Stimulated activated CD8-positive, alpha-beta memory T cell treated with anti-CD3 and anti-CD28 coated beads, Interleukin-4, amount 100 ng/mL, for 48 hours (primary cell): ENCODE data around the gene ACOT2.
"Not testable (repeated sequence)": the region's sequence is repeated elsewhere in the genome, so short reads cannot be mapped to it uniquely, and the experiment has no call there.

Experiments used
- DNase-seq: peaks from one replicate; pipeline ENCODE4 v3.0.0-alpha.2; 2020

The ACOT2 gene

DNA sequence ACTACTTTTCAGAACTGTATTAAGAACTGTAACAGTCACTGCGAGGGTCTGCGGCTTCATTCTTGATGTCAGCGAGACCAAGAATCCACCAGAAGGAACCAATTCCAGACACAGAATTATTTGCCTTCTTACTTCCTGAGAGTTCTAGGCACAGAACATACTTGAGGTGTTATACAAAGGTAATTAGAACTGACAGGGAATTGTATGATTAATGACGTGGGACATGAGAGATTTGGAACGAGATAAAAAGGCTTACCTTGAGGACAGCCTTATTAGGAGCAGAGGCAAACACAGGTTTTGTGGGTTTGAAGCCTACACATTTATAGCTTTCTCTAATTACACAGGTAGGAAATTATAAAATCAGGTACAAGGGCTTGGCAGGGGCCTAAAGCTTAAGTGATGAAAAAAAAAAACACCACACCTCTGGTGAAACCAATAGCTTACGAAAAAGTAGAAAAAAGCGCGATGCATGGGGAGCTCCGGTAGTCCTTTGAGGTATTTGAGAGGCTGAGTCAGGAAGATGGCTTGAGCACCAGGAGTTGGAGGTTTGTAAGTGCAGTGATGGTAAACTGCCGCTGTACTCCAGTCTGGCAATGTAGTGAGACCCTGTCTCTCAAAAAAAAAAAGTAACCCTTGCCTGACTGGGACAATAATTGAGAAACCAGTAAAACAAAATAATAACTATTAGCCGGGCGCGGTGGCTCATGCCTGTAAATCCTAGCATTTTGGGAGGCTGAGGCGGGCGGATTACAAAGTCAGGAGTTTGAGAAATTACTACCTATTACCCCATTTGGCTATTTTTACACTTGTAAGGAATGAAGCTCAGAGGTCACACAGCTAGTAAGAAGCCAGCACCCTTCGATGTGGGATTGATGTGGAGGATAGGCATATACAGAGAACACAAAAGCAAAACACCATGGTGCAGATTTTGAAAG, 795 bp upstream of the ACOT2 start:
- peak; percentile 43 for DNase-seq

DNA sequence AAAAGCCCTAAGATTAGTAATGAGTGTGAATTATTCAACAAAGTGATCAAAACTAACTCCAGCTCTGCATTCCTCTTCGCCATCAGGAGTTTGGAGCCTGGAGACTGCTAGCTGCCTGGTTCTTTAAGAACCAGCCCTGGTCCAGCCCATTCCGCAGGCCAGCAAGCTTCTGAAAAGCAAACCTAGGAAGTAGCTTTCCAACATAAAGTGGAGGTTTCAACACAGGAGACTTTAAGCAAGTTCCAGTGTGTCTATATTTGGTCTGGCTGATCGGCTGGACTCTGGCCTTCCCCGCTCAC, 178 bp upstream of the ACOT2 start:
- DNase-seq: not testable (repeated sequence)

DNA sequence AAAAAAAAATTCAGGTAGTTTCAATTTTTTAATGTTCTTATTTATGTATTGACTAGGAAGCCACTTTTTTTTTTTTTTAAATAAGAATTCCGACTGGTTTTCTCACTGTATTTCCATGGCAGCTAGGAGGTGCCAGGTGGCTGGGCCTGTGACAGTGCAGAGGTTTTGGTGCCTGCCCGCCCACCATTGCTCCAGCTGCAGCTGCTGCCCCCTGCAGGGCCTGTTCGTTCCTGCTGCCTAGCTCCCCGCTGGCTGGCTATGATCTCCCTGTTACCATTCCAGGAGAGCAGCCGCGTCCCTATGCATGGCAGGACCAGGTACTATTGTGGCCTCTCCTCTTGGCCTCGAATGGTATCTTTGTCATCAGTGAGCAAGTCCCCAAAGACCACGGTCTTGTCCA, 1.9 kb downstream of the ACOT2 start:
- DNase-seq: peak; percentile 79

DNA sequence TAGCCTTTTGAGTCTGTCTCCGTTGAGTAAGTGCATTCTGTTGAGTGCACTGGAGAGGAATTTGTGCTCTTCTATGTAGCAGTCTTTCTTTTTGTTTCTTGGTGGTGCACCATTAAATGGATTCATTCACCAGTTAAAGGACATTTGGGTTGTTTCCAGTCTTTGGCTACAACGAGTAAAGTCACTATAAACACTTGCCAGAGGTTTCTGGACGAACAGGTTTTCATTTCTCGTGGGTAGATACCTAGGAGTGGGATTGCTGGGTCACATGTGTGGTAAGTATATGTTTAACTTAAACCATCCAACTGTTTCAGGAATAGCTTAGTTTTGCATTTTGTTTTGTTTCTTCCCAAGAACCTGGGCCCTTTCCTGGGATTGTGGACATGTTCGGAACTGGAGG, 4.0 kb downstream of the ACOT2 start:
- not testable (repeated sequence) for DNase-seq

DNA sequence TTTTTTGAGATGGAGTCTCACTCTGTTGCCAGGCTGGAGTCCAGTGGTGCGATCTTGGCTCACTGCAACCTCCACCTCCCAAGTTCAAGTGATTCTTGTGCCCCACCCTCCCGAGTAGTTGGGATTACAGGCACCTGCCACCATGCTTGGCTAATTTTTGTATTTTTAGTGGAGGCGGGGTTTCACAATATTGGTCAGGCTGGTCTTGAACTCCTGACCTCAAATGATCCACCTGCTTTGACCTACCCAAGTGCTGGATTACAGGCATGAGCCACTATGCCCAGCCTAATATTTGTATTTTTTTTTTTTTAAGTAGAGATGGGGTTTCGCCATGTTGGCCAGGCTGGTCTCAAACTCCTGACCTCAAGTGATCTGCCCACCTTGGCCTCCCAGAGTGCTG, 4.7 kb downstream of the ACOT2 start:
- DNase-seq: not testable (repeated sequence)

DNA sequence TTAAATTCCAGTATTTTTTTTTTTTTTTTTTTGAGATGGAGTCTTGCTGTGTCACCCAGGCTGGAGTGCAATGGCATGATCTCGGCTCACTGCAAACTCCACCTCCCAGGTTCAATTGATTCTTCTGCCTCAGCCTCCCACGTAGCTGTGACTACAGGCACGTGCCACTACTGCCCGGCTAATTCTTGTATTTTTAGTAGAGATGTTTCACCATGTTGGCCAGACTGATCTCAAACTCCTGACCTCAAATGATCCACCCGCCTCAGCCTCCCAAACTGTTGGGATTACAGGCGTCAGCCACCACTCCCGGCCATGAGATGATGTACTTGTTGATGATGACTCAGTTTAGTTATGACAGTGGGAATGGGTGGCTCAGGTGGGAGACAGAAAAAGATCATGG, 5.2 kb downstream of the ACOT2 start:
- DNase-seq: not testable (repeated sequence)

DNA sequence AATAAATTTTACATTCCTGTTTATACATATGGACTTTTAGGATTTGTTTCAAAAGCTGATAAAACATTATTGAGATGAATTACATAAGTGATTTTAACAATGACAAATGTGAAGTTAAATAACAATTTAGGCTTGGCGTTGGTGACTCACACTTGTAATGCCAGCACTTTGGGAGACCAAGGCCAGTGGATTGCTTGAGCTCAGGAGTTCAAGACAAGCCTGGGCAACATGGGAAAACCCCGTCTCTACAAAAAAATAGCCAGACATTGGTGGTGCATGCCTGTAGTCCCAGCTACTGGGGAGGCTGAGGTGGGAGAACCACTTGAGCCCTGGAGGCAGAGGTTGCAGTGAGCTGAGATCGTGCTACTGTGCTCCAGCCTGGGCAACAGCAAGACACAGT, 7.4 kb downstream of the ACOT2 start:
- no peak for DNase-seq

DNA sequence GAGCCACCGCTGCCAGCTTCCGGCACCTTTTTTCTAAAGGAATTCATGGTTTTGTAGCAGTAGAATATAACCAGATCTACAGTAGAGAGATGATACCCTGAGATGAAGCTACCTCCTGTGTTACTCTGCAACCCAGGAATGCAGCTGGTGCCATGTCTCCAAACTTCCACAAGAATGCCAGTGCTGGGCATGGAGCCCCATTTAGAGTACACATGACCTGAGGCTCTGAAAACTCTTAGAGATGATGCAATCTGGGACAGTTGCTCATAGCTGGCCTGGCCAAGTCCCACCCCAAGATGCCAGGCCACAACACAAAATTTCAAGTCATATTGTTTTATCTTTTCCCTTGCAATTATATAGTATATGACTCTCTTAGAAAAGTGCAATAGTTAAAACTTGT, 8.2 kb downstream of the ACOT2 start:
- not testable (repeated sequence) for DNase-seq

DNA sequence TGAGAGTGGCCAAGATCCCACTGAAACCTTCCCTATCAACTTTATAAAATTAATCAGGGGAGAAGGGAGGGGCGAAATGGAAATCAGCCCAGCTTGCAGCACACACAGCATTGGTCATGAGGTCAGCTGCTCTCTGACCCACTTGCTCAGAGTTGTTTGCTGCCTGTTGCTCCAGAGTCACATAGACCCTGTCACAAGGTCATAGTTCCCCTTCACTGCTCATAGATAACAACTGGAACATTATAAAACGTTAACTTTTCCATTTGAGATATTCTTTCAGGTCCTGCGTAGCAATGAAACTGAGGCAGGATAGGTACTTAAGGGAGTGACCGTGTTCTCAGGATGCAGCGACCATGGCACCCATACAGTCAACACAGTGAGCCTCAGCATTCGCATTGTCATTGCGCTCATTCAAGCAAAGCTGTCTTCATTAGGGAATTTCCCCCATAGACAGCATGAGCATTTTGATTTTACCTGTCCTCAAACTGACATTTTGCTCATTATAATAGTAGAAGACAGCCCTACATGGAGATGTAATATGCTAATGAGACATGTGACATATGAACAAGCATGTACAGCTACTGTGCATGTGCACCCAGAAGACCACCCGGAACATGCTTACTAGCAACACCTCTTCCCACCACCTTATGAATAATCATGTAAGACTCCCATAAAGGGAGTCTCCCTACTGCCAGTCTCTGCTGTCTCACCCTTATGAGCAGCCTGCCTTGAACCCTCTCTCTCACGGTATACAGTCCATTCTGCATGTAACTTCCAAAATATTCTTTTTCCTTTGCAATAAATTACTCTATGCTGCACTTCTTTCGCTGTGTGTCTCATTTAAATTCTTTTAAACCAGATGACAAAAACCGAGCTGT, 13.3 kb downstream of the ACOT2 start:
- not testable (repeated sequence) for DNase-seq

DNA sequence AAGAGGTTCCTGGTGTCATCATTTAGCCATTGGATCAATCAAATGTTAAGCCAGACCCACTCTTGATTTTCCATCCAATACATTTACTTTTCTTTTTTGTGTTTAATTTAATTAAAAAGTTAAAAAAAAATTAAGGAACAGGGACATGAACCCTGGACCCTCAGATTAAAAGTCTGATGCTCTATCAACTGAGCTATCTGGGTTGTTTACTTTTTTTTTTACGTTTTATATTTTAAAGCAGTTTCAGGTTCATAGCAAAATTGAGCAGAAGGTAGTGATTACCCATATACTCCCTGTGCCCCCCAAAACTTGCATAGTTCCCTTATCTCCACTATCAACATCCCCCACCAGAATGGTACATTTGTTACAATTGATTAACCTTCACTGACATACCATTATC, 19.7 kb downstream of the ACOT2 start:
- DNase-seq: no peak

DNA sequence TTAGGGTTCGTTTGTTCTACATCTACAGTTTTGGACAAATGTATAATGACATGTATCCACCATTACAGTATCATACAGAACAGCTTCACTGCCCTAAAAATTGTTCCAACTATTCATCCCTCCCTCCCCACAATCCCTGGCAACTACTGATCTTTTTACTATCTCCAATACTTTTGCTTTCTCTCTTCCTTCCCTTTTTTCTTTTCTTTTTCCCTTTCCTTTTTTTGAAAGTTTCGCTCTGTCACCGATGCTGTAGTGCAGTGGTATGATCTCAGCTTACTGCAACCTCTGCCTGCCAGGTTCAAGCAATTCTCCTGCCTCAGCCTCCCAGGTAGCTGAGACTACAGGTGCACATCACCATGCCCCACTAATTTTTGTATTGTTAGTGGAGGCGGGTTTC, 20.1 kb downstream of the ACOT2 start:
- DNase-seq: no peak

DNA sequence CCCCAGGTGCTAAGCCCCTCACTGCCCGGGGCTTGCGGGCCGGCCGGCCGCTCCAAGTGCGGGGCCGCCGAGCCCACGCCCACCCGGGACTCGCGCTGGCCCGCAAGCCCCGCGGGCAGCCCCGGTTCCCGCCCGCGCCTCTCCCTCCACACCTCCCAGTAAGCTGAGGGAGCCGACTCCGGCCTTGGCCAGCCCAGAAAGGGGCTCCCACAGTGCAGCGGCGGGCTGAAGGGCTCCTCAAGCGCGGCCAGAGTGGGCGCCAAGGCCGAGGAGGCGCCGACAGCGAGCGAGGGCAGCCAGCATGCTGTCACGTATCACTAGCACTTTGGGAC, 21.6 kb downstream of the ACOT2 start:
- DNase-seq: not testable (repeated sequence)

DNA sequence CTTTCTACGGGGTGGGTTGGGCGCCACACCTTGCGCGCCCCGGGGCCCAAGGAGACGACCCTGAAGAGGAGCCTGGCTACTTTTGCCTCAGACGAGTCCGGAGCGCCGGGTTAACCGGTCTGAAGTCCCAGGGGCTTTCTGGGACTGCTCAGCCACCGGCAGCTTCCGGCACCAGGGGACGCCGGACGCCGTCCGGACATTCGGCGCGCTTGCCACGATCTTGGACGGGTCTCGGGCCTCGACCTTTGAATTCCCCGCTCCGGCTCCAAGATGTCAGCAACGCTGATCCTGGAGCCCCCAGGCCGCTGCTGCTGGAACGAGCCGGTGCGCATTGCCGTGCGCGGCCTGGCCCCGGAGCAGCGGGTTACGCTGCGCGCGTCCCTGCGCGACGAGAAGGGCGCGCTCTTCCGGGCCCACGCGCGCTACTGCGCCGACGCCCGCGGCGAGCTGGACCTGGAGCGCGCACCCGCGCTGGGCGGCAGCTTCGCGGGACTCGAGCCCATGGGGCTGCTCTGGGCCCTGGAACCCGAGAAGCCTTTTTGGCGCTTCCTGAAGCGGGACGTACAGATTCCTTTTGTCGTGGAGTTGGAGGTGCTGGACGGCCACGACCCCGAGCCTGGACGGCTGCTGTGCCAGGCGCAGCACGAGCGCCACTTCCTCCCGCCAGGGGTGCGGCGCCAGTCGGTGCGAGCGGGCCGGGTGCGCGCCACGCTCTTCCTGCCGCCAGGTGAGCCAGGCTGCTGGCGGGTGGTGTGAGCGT, 22.9 kb downstream of the ACOT2 start, which contains the start of gene ACOT4:
Gene ACOT4 (plus strand): TSS at position 184 of the 760 bp plus-strand sequence. CDS start 87 bp downstream, at position 271.
- peak; percentile 57 for DNase-seq

DNA sequence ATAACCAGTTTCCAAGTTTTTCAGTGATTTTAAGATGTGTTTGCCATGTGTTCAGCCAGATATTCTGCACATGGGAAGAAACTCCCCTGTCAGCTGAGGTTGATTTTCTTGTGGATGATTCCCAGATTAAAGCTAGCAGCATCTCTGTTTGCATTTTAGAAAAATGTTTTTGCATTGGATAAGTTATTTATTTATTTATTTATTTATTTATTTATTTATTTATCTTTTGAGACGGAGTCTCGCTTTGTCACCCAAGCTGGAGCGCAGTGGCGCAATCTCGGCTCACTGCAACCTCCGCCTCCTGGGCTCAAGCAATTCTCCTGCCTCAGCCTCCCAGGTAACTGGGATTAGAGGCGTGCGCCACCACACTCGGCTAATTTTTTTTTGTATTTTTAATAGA, 25.5 kb downstream of the ACOT2 start:
- no peak for DNase-seq

DNA sequence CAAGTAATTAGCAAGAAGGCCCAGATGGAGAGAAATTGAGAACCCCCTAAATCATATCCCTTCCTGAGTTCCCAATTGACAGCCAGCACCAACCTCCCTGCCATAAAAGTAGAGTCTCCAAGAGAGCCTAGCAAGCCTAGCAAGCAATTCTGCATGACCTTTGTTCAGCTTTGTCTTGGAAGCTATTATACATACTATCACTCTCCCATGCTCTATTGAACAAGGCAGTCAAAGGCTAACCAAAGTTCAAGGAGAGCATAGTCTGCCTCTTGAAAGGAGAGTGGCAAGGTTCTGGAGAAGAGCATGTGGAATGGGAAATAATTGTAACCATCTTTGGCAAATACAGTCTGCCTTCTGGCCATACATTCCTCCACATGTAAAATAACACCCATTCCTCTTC, 30.5 kb downstream of the ACOT2 start:
- no peak for DNase-seq

DNA sequence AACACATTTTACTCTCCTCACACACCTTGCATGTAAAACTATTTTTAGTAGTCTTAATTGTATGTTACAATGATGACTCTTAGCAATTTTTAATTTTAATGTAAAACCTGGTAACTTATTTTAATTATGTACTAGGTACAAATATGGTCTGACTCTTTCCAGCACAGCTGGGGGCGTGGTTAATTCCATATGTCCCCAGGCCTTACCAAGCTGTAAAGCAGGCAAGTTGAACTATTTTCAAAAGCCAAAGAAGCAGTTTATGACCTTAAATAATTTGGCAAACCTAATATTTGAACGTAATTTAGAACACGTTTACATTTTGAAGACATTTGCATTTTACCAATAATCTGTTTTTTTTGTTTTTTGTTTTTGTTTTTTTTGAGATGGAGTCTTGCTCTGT, 34.0 kb downstream of the ACOT2 start:
- no peak for DNase-seq

DNA sequence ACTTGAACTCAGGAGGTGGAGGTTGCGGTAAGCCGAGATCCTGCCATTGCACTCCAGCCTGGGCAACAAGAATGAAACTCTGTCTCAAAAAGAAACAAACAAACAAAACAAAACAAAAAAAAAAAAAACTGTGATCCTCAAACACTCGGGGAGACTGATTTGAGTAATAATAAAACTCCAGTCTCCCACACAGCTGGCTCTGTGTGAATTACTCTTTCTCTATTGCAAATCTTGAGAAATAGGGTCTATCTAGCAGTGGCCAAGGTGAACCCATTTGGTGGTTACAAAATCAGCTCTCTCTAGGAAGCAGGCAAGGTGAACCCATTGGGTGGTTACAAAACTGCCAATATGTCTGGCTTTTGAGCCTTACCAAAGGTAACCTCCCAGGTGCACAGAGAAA, 37.3 kb downstream of the ACOT2 start:
- DNase-seq: no peak

DNA sequence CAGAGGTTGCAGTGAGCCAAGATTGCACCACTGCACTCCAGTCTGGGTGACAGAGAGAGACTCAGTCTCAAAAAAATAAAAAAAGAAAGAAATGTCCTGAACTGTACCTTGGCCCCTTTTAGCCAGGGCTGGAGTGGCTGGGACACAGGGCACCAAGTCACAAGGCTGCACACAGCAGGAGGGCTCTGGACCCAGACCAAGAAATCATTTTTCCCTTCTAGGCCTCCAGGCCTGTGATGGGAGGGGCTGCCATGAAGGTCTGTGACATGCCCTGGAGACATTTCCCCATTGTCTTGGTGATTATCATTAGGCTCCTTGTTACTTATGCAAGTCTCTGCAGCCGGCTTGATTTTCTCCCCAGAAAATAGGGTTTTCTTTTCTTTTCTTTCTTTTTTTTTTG, 38.2 kb downstream of the ACOT2 start:
- DNase-seq: no peak

DNA sequence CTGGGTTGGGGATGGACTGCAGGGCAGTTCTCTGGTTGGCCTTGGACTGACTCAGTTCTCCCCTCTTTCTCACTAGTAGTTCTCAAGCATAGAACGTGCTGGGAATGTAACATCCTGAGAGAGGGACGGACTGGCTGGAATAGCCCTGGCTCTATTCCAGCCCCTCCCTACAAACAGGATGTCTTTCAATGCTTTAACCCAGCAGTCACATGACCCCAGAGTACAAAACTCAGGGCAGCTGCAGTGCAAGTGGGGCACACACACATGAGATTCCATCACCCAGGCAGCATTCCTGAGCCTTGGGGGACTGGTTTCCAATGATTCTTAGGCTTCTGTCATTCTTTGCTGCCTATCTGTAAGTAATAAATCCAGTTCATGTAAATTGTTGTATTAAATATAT, 41.7 kb downstream of the ACOT2 start:
- no peak for DNase-seq

DNA sequence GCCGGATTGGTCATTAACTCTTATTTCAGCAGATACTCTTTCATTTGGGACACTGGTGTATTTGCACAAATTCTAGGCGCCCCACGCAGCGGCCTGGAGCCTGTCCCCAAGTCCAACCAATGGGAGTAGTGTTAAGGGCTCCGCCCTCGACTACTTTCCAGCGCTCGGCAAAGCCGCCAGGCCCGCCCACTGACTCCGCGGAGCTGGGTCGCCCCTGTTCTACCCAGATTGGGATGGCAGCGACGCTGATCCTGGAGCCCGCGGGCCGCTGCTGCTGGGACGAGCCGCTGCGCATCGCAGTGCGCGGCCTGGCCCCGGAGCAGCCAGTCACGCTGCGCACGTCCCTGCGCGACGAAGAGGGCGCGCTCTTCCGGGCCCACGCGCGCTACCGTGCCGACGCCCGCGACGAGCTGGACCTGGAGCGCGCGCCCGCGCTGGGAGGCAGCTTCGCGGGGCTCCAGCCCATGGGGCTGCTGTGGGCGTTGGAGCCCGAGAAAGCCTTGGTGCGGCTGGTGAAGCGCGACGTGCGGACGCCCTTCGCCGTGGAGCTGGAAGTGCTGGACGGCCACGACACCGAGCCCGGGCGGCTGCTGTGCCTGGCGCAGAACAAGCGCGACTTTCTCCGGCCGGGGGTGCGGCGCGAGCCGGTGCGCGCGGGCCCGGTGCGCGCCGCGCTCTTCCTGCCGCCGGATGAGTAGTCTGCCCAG, 43.5 kb downstream of the ACOT2 start, which contains the start of gene ACOT6:
Gene ACOT6 (plus strand): TSS at position 179 of the 707 bp plus-strand sequence. CDS start 55 bp downstream, at position 234.
- DNase-seq: peak; percentile 79

DNA sequence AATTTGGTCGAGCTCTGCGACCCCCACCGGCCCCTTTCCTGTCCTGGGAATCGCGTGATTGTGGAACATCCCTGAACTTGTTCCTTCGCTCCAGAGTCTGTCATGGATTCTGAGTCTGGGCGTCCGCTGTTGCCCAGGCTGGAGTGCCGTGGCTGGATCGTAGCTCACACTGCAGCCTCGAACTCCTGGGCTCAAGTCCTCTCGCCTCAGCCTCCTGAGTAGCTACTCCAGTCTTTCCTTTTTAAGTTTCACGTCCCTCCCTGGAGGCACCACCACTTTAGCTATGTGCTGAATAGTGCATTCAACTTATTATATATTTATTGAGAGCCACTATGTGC, 44.0 kb downstream of the ACOT2 start:
- DNase-seq: no peak

DNA sequence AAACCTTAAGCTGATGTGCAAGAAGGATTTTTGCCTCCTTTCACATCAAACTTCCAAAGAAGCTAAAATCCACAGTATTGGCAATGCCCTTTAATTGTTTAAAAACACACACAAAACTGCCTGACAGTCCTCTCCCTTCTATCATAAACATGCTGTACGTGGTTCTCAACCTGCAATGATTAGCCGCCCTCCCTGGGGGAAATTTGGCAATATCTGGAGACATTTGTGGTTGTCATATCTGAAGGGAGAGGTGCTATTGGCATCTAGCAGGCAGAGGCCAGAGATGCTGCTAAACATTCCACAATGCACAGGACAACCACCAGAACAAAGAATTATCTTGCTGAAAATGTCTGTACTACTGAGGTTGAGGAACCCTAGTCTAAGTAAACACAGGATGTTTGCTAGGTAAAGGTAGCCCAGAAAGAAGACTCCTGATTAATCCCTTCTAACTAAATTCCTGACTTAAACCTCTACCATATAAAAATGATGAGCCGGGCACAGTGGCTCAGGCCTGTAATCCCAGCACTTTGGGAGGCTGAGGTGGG, 44.5 kb downstream of the ACOT2 start:
- no peak for DNase-seq
